Central memory CD8-positive, alpha-beta T cell (primary cell): ENCODE measurements around the gene LAMB4.

Source experiments
- ATAC-seq: fragments of 150-1000 bp; cut with Tn5 transposase; replicated peaks from 2 replicates; pipeline ENCODE4 v1.10.0; 2022; ENCODE audit warnings: mild to moderate bottlenecking, moderate FRiP score, moderate number of reproducible peaks; ENCODE audit not compliant: poor library complexity, severe bottlenecking; ENCODE audit errors: extremely low read depth
- DNase-seq, 2 donors: peaks; one replicate each; pipeline ENCODE4 v3.0.0; 2021; ENCODE audit warnings: low spot score in 2 of 2
- H3K27ac Mint-ChIP-seq: one replicate; pipeline ENCODE4 v1.8.0; 2022; ENCODE audit warnings: low read depth, mild to moderate bottlenecking, moderate library complexity, mixed read lengths
- H3K27me3 Mint-ChIP-seq: one replicate; pipeline ENCODE4 v1.8.0; 2022; ENCODE audit warnings: mixed read lengths
- H3K36me3 Mint-ChIP-seq: one replicate; pipeline ENCODE4 v1.8.0; 2022; ENCODE audit warnings: mild to moderate bottlenecking, moderate library complexity, mixed read lengths; ENCODE audit not compliant: insufficient read depth
- H3K4me1 Mint-ChIP-seq: one replicate; pipeline ENCODE4 v1.8.0; 2022; ENCODE audit warnings: mixed read lengths
- H3K4me3 Mint-ChIP-seq: one replicate; pipeline ENCODE4 v1.8.0; 2022; ENCODE audit warnings: mild to moderate bottlenecking, moderate library complexity, mixed read lengths
- H3K9me3 Mint-ChIP-seq: one replicate; pipeline ENCODE4 v1.8.0; 2022; ENCODE audit warnings: mixed read lengths

Gene LAMB4

DNA sequence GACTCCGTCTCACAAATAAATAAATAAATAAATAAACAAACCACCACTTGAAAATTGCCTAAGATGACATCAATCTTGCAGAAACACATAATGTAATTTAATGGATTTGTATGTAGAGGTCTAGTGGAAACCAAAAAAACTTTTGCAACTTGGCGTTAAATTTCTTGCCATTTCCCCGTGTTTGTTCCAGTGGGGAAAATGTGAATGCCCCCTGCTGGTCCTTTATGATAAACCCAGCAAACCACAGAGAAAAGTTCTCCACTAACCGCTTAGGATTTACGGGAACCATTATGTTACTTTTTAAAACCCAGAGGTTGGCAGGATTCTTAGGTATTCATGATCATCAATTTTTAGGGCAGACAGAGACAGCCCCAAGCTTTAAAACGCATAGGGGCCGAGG lies 32.5 kb downstream of the LAMB4 start:
- H3K4me1 Mint-ChIP-seq = no peaks in the 10 kb centered on the region
- no peak overlapping the region for H3K27ac Mint-ChIP-seq
- no peak overlapping the region for H3K4me3 Mint-ChIP-seq
- ATAC-seq = no peak
- DNase-seq = no peak
- H3K36me3 Mint-ChIP-seq = no peaks in the 10 kb centered on the region
- H3K27me3 Mint-ChIP-seq = peaks cover 39% of the 10 kb centered on the region
- no peaks in the 10 kb centered on the region for H3K9me3 Mint-ChIP-seq

DNA sequence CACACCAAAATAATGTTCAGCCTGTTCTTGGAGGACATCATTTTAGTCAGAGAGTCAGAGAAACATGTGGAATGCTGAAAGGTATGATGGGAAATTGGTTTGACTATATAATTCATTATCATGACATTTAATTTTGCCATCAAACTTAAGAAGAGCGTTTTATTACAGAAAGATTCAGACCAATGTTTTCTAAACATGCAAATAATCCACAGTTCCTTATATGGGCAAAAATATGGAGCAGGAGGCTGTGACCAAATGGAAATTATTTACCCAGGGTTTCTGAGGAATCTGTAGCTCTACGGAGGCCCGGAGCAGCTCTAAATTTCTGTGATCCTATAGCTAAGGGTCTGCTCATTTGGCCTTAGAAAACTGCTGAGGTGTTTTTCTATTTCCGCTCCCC lies 33.2 kb downstream of the LAMB4 start:
- no peaks in the 10 kb centered on the region for H3K9me3 Mint-ChIP-seq
- no peak overlapping the region for H3K4me3 Mint-ChIP-seq
- no peak overlapping the region for H3K27ac Mint-ChIP-seq
- ATAC-seq (no peak), DNase-seq (no peak)
- H3K4me1 Mint-ChIP-seq = no peaks in the 10 kb centered on the region
- peaks cover 39% of the 10 kb centered on the region for H3K27me3 Mint-ChIP-seq
- H3K36me3 Mint-ChIP-seq = no peaks in the 10 kb centered on the region

DNA sequence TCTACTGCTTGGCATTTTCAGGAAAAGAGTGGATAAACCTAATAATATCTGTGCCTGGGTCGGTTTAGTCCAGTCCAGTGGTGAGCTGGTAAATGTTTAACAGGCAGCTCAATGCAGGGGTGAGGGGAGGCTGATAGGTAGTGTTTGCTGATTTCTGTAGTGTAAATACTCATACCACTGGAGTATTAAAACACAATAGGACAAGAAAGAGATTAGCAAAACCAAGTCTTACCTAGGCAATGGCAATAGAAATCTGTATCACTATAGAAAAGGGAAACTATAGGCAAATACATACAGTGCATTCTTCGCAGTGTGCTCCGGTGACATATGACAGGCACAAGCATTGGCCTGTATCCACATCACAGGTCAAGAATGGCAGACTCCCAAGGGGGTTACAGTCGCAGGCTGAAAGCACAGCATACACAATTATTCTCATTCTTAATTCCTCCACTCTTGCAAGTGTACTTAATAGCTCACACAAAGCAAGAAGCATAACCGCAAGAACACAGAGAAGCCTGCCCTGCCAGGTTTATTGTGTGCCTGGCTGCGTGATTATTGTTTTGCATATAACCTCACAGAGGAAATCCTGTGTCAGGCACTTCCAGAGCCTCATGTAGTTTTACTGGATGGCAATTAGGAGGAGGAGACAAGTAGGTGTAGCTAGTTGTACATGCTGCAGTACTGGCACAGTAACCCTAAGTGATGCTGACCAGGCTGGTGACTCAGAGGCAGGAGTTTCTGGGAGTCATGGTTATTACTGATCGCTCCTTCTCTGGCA lies 35.0 kb downstream of the LAMB4 start:
- ATAC-seq = no peak
- H3K36me3 Mint-ChIP-seq = no peaks in the 10 kb centered on the region
- no peaks in the 10 kb centered on the region for H3K4me1 Mint-ChIP-seq
- H3K27me3 Mint-ChIP-seq = peaks cover 51% of the 10 kb centered on the region
- no peak overlapping the region for H3K4me3 Mint-ChIP-seq
- DNase-seq = no peak
- no peak overlapping the region for H3K27ac Mint-ChIP-seq
- H3K9me3 Mint-ChIP-seq = no peaks in the 10 kb centered on the region

DNA sequence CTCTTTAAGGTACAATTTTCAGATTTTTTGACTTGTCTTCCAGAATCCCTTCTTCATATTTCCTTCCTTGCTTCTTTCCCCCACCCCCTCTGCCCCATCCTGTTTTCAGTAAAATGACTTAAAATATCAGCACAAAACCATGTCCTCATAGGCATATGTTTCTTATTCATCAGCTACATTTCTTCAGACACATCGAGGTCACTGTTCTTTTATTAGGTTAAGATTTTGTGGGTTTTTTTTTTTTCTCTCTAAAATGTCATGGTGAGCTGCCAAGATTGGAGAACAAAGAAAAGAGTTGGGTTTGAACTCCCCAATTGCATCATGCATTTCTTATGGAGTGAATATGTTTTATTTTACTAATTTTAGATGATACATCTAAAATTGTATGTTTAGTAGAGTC lies 35.8 kb downstream of the LAMB4 start:
- Mint-ChIP-seq H3K27me3 (peaks cover 50% of the 10 kb centered on the region), H3K4me1 (no peaks in the 10 kb centered on the region), H3K27ac (no peak overlapping the region), H3K4me3 (no peak overlapping the region), H3K36me3 (no peaks in the 10 kb centered on the region), H3K9me3 (no peaks in the 10 kb centered on the region)
- ATAC-seq (no peak), DNase-seq (no peak)

DNA sequence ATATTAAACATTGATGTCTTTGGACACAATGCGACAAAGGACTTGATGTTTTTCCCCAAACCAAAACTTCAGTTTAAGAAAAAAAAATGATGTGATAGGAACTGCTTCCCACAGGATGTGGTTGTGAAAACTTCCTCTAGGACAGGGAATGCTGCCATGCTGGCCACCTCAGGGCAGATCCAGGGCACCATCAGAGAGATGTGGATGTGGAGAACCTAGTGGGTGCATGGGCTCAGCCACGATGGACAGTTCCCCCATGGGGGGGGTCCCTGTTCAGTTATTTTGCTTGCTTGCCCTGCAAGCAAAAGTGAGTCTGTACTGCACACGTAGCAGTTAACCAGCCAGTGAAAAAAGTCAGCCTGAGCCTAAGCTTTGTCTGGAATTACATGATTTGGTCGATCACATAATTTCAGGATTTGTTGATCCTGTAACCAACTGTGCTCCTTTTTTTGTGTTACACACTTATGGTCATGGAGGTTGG lies 36.3 kb downstream of the LAMB4 start:
- H3K4me1 Mint-ChIP-seq = no peaks in the 10 kb centered on the region
- ATAC-seq = no peak
- H3K27me3 Mint-ChIP-seq = peaks cover 45% of the 10 kb centered on the region
- no peaks in the 10 kb centered on the region for H3K36me3 Mint-ChIP-seq
- DNase-seq = no peak
- no peaks in the 10 kb centered on the region for H3K9me3 Mint-ChIP-seq
- H3K27ac Mint-ChIP-seq = no peak overlapping the region
- no peak overlapping the region for H3K4me3 Mint-ChIP-seq

DNA sequence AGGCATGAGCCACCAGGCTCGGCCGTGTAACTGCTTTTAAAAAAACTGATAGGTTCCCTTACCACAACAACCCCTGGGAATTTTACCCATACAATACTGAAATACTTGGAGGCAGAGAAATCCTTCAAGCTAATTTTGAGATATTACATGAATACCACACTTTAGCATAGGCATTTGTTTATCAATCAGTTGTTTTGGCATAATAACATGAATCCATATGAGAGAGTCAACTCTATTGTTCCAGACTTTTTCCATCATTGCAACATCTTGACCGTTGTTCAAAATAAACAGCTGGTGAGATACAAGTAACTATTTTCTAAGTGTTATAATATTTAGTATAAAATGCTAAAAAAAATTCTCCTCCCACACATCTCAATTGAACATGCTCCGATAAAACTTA lies 36.8 kb downstream of the LAMB4 start:
- Mint-ChIP-seq H3K27me3 (peaks cover 41% of the 10 kb centered on the region), H3K27ac (no peak overlapping the region), H3K4me3 (no peak overlapping the region), H3K9me3 (no peaks in the 10 kb centered on the region), H3K4me1 (no peaks in the 10 kb centered on the region), H3K36me3 (no peaks in the 10 kb centered on the region)
- ATAC-seq (no peak), DNase-seq (no peak)

DNA sequence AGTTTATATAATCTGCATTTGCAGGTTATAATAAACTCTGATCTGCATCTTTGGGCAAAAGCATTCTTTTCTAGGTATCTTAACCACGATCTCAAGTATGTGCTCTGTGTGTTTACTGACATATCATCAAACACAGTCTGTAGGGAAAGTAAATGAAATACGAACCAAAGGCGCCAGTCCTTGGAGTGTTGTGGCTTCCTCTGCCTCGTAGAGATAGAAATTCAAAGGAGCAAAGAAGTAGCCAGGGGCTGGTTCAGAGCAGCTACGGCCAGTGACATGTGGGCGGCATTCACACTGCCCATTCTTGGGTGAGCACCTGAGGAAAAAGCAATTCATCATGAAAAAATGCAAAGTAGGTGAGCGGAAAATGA lies 38.7 kb downstream of the LAMB4 start:
- H3K27me3 Mint-ChIP-seq = peaks cover 39% of the 10 kb centered on the region
- no peaks in the 10 kb centered on the region for H3K36me3 Mint-ChIP-seq
- DNase-seq (no peak), ATAC-seq (no peak)
- H3K9me3 Mint-ChIP-seq = no peaks in the 10 kb centered on the region
- H3K4me3 Mint-ChIP-seq = no peak overlapping the region
- H3K27ac Mint-ChIP-seq = no peak overlapping the region
- H3K4me1 Mint-ChIP-seq = no peaks in the 10 kb centered on the region

DNA sequence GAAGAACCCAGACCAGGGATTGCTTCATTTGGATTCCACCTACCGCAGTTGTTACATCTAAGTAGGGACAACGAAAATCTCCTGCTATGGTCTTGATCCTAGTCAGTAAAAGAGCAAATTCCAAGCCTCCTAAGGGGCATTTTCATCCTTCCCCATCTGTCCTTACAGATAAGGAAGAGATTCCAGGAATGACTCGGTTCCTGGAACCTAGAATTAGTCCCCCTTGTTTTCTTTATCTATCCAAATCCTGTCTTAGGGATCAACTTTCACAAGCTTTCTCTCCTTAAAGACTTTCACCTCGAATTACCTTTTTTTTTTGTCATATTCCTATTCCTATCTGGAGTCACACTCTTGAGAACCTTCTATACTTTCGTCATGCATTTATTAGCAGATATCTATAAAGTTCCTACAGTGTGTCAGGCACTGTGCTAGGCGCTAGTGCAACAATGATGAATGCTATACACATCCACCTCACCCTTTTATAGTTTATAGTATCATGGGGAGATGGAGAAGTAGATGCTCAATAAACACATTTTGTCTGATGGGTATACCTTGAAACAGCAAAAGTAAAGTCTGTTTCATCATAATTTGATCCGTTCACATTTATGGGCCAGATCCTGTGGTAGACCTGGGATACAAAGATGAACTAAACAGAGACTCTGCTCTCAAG lies 39.2 kb downstream of the LAMB4 start:
- H3K36me3 Mint-ChIP-seq = no peaks in the 10 kb centered on the region

DNA sequence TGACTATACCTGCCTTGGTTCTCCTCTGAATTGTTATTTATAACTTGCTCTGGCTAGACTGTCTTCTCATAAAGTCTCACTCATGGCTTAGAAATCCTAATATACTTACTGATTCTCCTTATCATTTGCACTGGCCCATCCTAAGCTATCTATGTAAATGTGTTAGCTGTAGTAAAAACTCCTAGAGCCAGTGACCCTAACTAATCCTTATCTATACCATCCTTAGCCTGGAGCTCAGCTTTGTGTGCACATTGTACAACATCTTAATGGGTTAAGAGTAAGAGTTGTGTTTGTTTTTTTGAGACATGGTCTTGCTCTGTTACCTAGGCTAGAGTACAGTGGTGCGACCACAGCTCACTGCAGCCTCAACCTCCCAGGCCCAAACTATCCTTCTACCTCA lies 40.8 kb downstream of the LAMB4 start:
- H3K36me3 Mint-ChIP-seq = no peaks in the 10 kb centered on the region
- DNase-seq = no peak
- H3K27me3 Mint-ChIP-seq = peaks cover 19% of the 10 kb centered on the region
- no peaks in the 10 kb centered on the region for H3K9me3 Mint-ChIP-seq
- ATAC-seq = no peak
- H3K4me3 Mint-ChIP-seq = no peak overlapping the region
- no peak overlapping the region for H3K27ac Mint-ChIP-seq
- no peaks in the 10 kb centered on the region for H3K4me1 Mint-ChIP-seq

More for the DNA sequence above, 39.2 kb downstream of the LAMB4 start:
- H3K4me3 Mint-ChIP-seq = no peak overlapping the region
- no peaks in the 10 kb centered on the region for H3K4me1 Mint-ChIP-seq
- ATAC-seq (no peak), DNase-seq (no peak)
- peaks cover 34% of the 10 kb centered on the region for H3K27me3 Mint-ChIP-seq
- H3K9me3 Mint-ChIP-seq = no peaks in the 10 kb centered on the region
- H3K27ac Mint-ChIP-seq = no peak overlapping the region

DNA sequence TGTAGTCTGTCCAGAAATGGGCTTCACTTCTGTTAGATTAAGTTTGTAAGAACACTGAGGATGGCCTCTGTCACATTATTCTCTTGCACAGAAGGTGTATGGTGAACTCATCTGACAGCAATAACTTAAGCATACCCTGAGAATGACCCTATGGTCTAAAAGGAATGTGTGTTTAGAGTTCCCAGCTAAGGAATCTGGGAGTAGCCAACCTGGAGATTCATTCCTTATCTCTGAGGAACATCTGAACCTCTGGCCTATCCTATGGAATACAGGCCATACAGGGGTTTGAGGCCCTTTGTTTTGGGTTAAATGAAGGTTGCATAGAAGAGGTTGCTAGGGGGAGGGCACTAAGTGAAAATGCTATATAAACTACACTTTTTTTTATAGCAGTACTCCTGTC lies 41.4 kb downstream of the LAMB4 start:
- no peaks in the 10 kb centered on the region for H3K36me3 Mint-ChIP-seq
- DNase-seq (no peak), ATAC-seq (no peak)
- no peak overlapping the region for H3K4me3 Mint-ChIP-seq
- no peaks in the 10 kb centered on the region for H3K9me3 Mint-ChIP-seq
- peaks cover 12% of the 10 kb centered on the region for H3K27me3 Mint-ChIP-seq
- H3K4me1 Mint-ChIP-seq = no peaks in the 10 kb centered on the region
- H3K27ac Mint-ChIP-seq = no peak overlapping the region

DNA sequence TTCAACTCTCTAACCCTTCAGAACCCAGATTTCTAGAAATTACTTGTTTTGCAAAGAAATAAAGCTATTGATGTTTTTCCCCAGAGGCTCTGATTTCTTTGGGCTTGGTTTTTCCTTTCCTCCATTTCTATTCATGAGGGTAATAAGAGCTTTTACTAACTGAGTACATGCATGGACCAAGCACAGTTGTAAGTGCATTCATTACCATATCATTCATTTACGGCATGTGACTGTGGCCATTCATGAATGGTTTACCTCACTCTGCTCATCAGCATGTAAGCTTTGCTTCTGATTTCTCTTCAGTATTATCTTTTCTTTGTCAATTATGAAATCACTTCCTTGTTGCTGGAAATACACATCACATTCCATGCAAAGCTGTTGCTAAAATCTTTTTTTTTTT lies 42.4 kb downstream of the LAMB4 start:
- ATAC-seq (no peak), DNase-seq (no peak)
- Mint-ChIP-seq H3K27me3 (peaks cover 12% of the 10 kb centered on the region), H3K4me1 (no peaks in the 10 kb centered on the region), H3K9me3 (no peaks in the 10 kb centered on the region), H3K4me3 (no peak overlapping the region), H3K36me3 (no peaks in the 10 kb centered on the region), H3K27ac (no peak overlapping the region)

DNA sequence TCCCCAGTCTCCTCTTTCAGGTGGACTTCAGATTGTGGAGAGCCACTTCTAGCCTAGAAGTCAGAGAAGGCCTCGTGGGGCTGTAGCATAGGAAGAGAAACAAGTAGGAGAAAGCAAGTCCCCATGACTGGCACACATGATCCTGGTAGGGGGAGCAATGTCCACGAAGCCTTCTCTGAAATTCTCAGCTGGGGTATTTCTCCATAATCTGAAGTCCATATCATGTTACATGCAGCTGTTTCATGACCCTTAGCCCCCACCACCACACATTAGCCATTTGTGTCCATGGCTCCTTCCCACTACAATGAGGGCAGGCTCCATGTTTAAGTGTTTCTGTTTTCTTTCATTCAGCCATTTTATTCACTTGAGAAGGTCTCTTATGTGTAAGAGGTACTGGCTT lies 43.2 kb downstream of the LAMB4 start:
- H3K4me1 Mint-ChIP-seq = no peaks in the 10 kb centered on the region
- peaks cover 12% of the 10 kb centered on the region for H3K27me3 Mint-ChIP-seq
- ATAC-seq (no peak), DNase-seq (no peak)
- H3K36me3 Mint-ChIP-seq = no peaks in the 10 kb centered on the region
- no peaks in the 10 kb centered on the region for H3K9me3 Mint-ChIP-seq
- no peak overlapping the region for H3K27ac Mint-ChIP-seq
- H3K4me3 Mint-ChIP-seq = no peak overlapping the region

DNA sequence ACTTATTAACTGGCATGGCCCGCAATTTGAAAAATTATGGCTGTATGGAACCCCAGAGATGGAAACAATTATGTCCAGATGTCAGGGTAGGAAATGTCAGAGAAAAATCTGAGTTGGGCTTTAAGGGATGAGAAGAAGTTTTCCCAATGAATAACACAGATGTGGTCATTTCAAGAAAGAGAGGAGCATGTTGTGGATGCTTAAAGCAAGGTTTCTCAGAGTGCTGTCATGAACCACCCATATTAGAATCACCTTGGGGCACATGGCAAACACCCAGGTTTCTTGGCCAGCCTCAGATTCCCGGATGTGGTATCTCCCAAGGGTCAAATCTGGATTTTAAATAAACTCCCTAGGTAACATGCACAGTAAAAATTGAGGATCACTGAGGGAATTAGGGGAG lies 43.6 kb downstream of the LAMB4 start:
- Mint-ChIP-seq H3K4me3 (no peak overlapping the region), H3K9me3 (peaks cover 2% of the 10 kb centered on the region), H3K27ac (no peak overlapping the region), H3K27me3 (peaks cover 15% of the 10 kb centered on the region), H3K4me1 (no peaks in the 10 kb centered on the region), H3K36me3 (no peaks in the 10 kb centered on the region)
- DNase-seq = no peak
- ATAC-seq = no peak
